Measurements from ENCODE around the gene MYBL2.

MYBL2 gene

GRCh38 chr20:43749734-43750294, 82.9 kb downstream of the MYBL2 start:
- in situ Hi-C loops (cut with HindIII; ENCODE audit: low sequenced_read_pairs) = loop anchor here (25.0 kb wide), 1 partner anchor 337 kb away; no protein-coding TSS in a partner anchor

GRCh38 chr20:43750774-43751166, 83.9 kb downstream of the MYBL2 start:
- in situ Hi-C loops (cut with HindIII; ENCODE audit: low sequenced_read_pairs) = loop anchor here (25.0 kb wide), 1 partner anchor 337 kb away; no protein-coding TSS in a partner anchor

- in situ Hi-C loops (cut with HindIII; ENCODE audit: low sequenced_read_pairs) = loop anchor here (25.0 kb wide), 1 partner anchor 336 kb away; no protein-coding TSS in a partner anchor
Observed at GRCh38 chr20:43751167-43752050, 84.5 kb downstream of the MYBL2 start.

- in situ Hi-C loops (cut with HindIII; ENCODE audit: low sequenced_read_pairs) = loop anchor here (25.0 kb wide), 1 partner anchor 335 kb away; no protein-coding TSS in a partner anchor
Observed at GRCh38 chr20:43752051-43752360, 85.1 kb downstream of the MYBL2 start.

GRCh38 chr20:43752561-43753301, 85.8 kb downstream of the MYBL2 start:
- in situ Hi-C loops (cut with HindIII; ENCODE audit: low sequenced_read_pairs) = loop anchor here (25.0 kb wide), 1 partner anchor 335 kb away; no protein-coding TSS in a partner anchor

GRCh38 chr20:43755390-43755789, 88.5 kb downstream of the MYBL2 start:
- in situ Hi-C loops (cut with HindIII; ENCODE audit: low sequenced_read_pairs) = loop anchor here (25.0 kb wide), 1 partner anchor 332 kb away; no protein-coding TSS in a partner anchor

- in situ Hi-C loops (cut with HindIII; ENCODE audit: low sequenced_read_pairs) = loop anchor here (25.0 kb wide), 1 partner anchor 331 kb away; no protein-coding TSS in a partner anchor
Observed at GRCh38 chr20:43755851-43756250, 88.9 kb downstream of the MYBL2 start.

GRCh38 chr20:43757888-43758287, 91.0 kb downstream of the MYBL2 start:
- in situ Hi-C loops (cut with HindIII; ENCODE audit: low sequenced_read_pairs) = loop anchor here (25.0 kb wide), 1 partner anchor 329 kb away; no protein-coding TSS in a partner anchor

- in situ Hi-C loops (cut with HindIII; ENCODE audit: low sequenced_read_pairs) = loop anchor here (25.0 kb wide), 1 partner anchor 326 kb away; no protein-coding TSS in a partner anchor
Observed at GRCh38 chr20:43761386-43762340, 94.7 kb downstream of the MYBL2 start.

- in situ Hi-C loops (cut with HindIII; ENCODE audit: low sequenced_read_pairs) = loop anchor here (25.0 kb wide), 1 partner anchor 324 kb away; no protein-coding TSS in a partner anchor
Observed at GRCh38 chr20:43762911-43763310, 96.0 kb downstream of the MYBL2 start.

- in situ Hi-C loops (cut with HindIII; ENCODE audit: low sequenced_read_pairs) = loop anchor here (25.0 kb wide), 1 partner anchor 321 kb away; no protein-coding TSS in a partner anchor
Observed at GRCh38 chr20:43765916-43766315, 99.0 kb downstream of the MYBL2 start.
